Activated T-cell treated with anti-CD3 and anti-CD28 coated beads for 48 hours (primary cell): Measurements from ENCODE around the gene EFCAB13.

ENCODE experiments used
- DNase-seq: peaks from one replicate; pipeline ENCODE4 v3.0.0-alpha.2; 2020; ENCODE audit warnings: low read depth

EFCAB13 gene, protein sequence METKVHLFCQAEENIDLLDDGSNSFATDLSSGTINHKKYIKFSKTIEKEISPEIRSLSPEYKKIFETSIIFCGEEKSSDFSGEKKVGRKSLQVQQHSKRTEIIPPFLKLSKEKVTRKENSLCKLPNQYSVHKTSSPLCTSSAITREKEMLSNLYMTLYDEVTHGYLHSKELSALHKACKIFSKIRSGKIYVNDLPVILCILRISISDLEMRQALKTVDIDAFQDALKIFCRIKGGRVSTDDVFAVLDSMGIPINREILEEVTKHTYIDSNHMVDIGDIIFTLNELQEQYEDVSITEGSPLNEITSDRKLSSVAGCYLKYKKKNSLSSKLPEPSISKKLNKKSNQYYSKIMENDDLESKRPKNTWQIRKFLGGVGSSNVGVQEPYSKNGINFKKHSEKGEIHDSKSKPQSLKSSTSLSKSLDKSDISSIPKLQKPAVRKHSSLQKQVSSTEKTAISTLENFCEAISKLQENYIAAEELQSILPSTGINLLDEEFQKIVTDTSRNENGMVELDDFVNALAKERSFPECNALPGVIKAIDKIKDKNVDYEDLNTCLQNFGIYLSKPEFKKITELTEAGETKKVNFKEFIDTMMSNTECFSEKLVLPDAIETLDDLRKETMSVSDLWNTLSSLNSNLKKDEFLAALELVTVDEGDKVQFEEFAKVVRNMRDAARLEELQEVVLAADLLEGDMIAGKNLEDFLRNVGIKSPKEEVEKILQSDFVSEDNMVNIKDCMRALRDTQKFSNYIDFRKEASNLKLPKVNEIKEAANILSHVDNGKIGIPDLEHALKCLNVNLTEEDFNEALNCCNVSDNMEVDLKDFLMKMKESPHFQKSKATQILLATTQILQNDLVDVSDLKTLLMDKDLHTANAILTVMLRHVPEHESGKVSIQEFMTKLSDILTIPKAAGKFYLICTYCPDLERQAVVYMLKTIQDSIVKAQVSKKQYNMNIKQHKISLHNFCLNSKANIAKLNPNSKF

DNA sequence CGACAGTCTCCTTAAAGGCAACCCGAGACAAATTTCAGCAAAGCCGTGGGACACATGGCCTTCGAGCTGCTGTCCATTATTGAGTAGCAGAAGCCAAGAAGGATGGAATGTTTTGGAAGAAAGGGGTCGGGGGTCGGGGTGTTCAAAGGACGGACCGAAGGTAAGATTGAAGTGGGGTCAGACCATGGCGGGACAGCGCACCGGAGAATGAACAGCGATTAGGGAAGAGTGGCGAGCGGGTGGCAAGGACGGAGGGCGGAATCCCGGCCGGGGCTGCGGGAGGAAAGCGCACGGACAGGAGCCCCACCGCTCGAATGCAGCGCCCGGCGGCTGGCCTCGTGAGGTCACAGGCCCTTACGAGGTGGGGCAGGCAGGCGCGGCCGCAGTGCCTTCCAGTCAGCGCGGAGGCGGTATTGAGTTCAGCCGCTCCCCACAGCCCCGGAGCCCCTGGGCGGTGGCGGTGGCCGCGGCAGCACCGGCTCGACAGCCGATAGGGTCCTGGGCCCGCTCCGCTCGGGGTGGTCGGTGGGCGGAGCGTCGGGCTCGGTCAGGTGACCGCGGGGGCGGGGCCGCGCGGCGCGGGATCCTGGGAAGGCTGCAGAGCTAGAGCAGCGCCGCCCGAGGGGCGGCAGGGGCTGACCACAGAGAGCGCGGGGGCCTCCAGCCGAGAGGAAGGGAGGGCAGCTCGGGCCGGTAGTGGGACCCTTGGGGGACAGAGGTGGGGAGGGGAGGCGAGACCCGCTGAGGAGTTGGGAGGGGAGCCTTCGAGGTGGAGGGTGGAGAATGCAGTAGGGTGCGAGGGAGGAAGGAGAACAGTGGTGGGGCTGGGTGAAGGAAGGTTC is at the start of gene EFCAB13:
Gene EFCAB13 (plus strand): TSS at position 574 of the 842 bp plus-strand sequence. CDS start 4,399 bp downstream, outside the sequence.
- DNase-seq = peak; percentile 76

DNA sequence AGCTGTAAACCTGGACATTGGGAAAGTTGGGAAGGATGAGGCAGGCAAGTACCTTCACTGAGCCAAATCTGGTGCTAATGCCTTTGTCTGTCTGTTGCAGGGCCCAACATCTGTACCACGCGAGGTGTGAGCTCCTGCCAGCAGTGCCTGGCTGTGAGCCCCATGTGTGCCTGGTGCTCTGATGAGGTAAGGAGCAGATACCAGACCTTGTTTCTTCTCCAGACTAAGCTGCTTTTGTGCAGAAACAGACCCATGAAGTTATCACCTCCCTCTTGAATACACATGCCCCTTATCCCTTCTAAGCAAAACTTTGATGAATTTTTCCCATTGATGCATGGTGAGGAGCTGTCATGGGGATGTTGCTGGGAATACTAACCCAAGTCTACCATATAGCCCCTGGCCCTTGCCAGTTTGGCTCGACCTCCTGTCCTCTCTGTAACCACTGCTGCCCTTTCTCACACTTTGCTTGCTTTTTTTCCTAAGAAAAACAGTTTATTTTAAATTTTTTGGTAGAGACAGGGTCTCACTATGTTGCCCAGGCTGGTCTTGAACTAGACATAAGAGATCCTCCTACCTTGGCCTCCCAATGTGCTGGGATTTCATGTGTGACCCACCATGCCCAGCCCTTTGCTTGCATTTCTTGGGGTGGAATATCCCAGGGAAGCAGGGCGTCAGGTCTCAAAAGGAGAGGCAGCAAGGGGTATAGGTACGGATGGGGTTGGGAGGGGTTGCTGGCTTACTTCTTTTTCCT is 49.3 kb upstream of the EFCAB13 start:
- DNase-seq = no peak

DNA sequence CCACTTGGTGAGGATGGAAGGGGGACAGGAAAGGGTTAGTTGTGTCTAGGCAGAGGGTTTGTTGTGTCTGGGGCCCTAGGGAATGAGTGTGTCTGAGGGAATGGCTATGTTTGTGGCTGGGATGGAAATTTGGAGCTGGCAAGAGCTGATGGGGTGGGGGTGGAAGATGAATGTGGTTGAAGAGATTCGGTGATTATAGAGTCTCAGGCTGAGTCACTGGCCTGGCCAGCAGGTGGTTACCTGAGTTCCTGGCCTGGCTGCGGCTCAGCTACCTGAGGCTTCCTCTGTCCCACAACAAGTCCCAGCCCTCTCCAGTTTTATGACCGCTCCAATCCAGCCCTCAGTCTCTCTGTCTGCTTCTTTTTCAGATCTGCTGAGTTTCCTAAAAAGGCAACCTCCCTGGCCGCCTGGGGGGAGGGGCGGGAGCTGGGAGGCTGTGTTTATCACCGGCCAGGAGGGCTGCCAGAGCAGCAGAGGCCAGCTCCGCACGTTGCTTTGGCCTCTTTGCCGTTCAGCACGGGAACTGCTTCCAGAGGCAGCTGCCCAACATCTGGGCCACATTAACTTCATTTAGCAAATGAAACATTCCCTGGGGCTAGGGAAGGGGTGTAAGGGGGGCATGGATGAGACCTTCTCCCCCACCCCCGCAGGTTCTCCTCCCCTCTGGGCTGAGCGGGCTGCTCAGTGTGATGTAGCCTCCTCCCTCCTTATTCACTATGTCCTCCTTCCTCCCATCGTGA is 48.3 kb upstream of the EFCAB13 start:
- DNase-seq = no peak

DNA sequence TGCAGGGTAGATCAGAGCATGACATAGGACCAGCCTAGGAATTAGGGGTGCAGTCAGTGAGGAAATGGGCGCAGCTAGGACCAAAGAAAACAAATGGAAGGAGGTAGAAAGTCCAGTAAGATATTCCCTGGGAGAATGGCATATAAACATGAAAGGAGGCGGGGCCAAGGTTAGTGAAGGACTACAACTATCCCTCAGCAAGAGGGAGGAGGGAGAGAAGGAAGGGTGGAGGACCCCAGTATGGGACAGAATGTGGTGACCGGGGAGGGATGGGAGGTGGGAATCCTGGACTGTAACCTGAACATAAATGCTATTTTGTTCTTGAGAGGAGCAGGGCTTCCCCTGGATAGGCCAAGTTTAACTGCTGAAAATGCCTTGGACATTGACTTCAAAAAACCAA is 47.3 kb upstream of the EFCAB13 start:
- no peak for DNase-seq

DNA sequence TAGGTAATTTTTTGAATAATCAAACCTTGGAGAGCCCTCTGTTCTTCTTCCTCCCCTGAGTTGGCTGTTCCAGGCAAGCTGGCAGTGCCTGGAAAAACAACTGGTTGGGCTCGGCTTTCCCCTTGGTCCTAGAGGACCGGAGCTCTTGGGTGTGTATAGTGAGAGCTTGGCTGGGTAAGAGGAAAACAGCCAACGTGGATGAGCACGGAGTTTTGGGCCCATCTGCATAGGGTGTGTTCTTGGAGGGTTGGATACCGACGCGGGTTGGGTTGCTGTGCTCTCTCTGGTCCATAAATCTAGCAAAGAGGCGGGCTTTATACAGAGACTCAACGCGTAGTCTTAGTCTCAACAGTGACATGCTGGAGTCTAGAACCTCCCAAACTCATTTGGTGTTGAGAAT is 46.9 kb upstream of the EFCAB13 start:
- DNase-seq = no peak

DNA sequence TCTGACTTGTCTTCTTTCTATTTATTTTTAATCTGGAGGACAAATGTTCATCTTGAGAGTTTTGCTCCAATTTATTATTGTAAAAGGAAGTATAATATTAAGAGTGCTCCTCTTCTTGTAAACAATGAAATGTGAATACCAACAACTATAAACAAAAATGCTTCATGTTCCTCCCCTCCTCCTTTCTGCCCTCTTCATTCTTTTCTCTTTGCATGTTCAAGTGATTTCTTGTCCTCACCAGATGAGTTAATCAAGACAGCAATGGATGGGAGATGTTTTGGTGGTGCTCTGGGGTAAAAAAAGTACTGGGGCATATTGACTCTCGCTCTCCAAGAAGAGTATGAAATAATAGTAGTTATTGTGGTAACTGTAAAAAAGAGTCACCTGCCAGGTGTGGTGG is 45.8 kb upstream of the EFCAB13 start:
- no peak for DNase-seq

DNA sequence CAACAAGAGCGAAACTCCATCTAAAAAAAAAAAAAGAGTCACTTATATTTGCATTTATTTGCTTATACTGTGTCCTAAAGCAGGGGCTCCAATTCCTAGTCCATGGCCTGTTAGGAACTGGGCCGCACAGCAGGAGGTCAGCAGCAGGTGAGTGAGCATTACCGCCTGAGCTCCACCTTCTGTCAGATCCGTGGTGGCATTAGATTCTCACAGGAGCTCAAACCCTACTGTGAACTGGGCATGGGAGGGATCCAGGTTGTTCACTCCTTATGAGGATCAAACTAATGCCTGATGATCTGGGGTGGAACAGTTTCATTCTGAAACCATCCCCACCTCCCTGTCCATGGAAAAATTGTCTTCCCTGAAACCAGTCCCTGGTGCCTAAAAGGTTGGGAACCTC is 45.2 kb upstream of the EFCAB13 start:
- no peak for DNase-seq

DNA sequence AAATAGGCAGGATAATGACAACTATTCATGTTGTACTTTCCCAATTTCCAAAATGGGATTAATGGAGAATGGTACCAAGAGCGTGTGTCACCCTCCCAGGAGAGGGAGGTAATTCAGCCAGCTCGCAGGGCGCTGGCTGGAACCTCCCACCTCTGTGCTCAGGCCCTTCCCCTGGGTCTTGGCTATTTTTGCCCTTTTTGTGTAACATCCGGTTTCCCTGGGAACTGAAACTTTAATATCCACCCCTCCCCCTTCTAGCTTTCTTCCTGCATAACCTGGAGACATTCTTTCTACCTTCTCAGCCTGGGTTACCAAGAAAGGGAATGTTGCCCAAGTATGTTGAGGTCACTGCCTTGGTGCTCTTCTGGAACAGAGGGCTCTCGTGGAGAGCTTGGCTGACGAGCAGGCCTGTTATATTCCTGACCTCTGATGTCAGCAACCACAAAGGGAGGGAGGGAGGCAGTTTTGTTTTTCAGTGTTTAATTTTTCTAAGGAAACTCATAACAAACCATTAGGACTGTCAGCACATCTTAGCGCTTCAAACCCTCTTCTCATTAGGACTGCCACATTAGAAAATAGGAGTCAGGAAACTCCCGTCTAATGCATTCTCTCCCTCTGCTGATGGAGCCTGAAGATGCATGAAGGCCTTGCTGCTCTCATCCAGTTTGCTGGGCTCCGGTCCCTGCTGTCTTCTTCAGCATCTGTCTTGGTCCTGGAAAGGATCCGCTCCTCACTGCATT is 44.5 kb upstream of the EFCAB13 start:
- DNase-seq = no peak

DNA sequence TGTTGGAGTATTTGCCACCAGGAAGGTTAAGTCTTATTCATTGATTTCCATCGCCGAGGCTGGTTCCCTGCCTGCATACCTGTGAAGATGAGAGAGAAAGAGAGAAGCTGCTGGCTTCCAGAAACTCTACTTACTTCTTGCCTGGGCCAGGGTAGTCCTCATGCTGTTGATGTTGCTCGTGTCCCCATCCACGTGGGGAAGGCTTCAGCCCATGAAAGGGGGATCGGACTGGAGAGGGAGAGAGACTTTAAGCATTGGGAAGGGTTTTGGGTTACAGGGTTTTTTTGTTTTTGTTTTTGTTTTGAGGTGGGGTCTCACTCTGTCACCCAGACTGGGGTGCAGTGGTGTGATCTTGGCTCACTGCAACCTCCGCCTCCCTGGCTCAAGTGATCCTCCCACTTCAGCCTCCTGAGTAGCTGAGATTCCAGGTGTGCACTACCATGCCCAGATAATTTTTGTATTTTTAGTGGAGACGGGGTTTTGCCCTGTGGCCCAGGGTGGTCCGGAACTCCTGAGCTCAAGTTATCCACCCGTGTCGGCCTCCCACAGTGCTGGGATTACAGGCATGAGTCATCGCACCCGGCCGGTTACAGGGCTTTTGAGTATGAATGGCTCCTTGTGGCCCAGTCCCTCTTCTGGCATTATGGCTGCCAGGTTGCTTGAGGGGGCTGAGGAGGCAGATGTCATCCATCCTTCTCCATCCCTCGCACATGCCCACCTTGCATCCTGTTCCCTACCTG is 43.5 kb upstream of the EFCAB13 start:
- no peak for DNase-seq

DNA sequence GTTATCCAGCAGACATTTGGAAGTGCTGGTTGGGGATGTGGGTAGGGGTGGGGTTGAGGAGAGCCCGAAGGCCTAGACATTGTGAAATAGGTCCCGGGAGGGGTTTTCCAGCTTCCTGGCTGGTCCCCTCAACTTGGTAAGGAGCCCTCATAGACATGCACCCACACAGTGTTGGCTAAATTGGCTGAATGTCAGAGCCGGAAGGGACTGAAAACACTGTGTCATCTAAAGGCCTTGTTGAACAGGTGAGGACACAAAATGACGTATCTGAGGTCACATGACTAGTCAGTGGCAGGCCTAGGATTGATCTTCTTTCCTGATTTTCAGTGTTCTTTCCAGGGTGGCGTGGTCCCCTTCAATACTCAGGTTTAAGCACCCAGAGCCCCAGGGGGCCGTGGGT is 42.5 kb upstream of the EFCAB13 start:
- DNase-seq = no peak

DNA sequence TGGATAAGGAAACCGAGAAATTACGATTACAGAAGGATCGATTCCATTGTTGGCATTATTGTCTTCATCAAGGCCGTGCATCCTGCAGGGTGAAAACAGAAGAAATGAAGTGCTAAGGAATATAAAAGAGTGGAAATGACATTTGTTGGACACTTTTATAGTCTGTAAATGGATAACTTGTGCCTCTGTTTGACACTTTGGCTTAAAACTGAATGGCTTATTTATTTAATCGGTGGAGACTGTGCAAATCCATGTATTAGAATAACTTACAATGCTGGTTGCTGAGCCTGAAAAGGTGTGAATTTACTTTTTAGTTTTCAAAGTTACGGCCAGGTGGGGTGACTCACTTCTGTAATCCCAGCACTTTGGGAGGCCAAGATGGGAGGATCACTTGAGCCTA is 38.8 kb upstream of the EFCAB13 start:
- DNase-seq = no peak

DNA sequence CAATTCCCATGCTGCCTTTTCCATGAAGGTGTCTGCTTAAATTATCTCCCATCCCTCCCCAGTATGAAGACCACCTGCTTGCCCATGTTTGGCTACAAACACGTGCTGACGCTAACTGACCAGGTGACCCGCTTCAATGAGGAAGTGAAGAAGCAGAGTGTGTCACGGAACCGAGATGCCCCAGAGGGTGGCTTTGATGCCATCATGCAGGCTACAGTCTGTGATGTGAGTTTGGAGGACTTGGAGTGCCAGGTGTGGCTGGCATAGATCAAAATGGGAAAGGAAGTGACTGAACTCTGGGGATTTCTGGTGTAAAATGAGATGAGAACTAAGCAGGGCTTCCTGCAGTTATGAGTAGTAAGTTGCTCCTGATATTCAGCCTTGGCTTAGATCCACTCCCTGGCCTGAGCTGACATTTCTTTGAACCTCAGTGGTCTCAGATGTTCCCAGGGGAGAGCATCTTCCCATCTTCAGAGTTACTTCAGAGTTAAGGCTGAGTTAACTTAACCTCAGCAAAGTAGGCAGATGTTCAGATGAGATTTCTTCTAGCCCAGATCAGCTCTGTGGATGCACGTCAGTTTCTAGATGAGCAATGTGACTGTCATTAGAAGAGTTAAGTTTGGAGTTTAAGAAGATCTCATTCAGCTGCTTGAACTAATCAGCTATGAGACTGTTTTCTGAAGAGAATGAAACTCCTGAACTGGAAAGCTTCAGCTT is 37.4 kb upstream of the EFCAB13 start:
- DNase-seq = no peak

DNA sequence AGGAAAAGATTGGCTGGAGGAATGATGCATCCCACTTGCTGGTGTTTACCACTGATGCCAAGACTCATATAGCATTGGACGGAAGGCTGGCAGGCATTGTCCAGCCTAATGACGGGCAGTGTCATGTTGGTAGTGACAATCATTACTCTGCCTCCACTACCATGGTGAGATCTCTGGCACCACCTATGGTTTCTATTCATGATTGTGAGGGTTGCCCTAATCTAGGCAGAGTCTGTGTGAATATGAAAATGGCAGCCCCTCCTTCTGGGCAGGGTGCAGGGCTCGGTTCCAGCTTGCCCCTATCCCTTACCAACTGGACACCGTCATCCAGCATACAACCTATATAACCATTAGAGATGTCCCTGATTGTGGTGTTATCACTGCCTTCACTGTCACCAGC is 36.7 kb upstream of the EFCAB13 start:
- no peak for DNase-seq

DNA sequence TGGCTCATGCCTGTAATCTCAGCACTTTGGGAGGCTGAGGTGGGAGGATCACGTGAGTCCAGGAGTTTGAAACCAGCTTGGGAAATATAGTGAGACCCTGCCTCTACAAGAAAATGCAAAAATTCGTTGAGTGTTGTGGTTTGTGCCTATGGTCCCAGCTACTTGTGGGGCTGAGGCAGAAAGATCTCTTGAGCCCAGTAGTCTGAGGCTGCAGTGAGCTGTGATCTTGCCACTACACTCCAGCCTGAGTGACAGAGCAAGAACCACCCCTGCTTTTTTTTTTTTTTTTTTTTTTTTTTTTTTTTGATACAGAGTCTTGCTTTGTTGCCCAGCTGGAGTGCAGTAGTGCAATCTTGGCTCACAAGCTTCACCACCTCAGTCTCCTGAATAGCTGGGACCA is 36.1 kb upstream of the EFCAB13 start:
- DNase-seq = no peak

DNA sequence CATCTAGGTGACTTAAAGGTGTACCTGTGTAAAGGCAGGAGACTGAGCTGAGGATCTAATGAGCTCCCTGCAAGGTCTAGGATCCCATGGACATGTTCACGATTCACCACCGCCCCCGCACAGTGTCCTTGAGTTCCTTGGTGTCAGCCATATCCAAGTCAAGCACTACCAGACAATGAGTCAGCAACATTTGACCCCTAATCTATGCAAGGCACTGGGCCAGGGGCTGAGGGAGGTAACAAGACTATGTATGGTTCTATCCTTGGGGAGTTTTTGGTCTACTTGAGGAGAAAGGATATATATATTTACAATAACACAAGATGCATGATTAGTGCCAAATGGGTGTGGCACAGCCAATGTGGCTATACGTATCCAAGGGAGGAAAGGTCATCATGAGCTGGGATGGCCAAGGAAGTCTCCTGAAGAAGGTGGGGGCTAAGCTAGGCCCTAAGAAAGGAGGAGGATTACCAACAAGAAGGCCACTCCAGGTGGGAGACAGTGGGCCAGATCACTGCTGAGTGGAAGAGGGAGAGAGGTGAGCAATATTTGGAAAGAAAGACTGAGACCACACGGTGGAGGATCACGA is 35.1 kb upstream of the EFCAB13 start:
- DNase-seq = no peak

DNA sequence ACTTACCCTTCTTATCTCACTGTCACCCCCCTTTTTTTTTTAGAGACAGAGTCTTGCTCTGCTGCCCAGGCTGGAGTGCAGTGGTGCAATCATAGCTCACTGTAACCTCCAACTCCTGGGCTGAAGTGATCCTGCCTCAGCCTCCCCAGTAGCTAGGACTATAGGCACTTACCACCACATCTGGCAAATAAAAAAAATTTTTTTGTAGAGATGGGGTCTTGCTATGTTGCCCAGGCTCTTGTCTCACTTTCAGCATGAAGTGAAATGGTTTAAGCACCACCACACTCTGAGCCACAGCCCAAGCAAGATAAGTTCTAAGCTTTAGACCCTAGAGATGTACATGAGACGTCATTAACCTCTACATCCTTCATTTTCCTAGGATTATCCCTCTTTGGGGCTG is 34.5 kb upstream of the EFCAB13 start:
- no peak for DNase-seq

DNA sequence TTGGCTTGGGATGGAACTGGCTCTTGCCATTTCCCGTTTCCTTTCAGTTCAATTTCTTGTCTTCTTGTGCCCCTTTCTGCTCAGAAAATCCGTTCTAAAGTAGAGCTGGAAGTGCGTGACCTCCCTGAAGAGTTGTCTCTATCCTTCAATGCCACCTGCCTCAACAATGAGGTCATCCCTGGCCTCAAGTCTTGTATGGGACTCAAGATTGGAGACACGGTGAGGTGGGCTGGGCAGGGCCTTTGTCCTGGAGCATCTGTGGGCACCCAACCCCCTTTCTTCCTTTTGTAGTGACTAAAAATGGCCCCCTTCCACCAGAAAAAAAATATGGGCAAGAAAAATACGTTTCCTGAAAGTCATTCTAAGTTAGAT is 32.9 kb upstream of the EFCAB13 start:
- no peak for DNase-seq

DNA sequence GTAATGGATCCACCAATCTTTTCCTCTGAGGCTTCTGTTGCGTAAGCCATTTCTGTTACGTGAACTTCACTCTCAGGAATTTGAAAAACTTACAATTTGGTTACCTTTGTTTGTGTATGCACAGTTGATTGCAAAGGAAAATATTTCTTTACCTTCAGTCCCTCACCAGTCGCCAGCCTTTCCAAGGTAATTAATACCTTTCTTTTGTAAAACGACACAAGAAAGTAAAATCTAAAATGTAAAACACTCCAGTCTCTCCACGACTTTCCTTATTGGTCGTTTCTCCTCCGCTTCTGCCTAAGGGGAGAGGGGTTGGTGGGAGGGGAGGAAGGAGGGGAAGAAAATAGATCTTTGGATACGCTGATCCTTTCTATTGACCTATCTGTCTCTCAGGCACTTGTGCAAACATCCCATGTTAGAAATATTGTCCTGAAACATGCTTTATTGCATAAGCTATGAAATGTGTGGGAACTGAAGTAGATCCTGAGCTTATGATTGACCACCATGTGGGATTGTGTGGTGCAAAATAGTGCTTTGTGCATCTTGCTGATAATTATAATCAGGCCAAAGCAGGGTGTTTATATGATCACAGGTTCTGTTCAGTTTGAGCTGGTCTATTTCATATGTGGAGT is 32.4 kb upstream of the EFCAB13 start:
- DNase-seq = no peak
